Body of pancreas (tissue), 4 donors: ENCODE results near the gene DRC1.

ENCODE experiments used
- CTCF ChIP-seq, 7 experiments: fragments of 450-650 bp in 4 of 7; fragments of 200-600 bp in 3 of 7; sonication (generic) in 3 of 7; IDR thresholded peaks; one replicate each; pipeline ENCODE4 v1.5.1; 2016 to 2019; ENCODE audit warnings: antibody characterized with exemption in 7 of 7
- POLR2A ChIP-seq, 3 donors: fragments of 450-650 bp; IDR thresholded peaks; one replicate each; pipeline ENCODE4 v1.6.1; 2016; ENCODE audit warnings: antibody characterized with exemption in 3 of 3, mild to moderate bottlenecking in 2 of 3

GRCh38 chr2:26457695-26458364 is 56.1 kb downstream of the DRC1 start:
- TF ChIP-seq CTCF (IDR thresholded peaks at IDR 0.05) = no peak
- no peak for TF ChIP-seq POLR2A (IDR thresholded peaks at IDR 0.05)
